ENCODE data around the gene ABI2.

DNA sequence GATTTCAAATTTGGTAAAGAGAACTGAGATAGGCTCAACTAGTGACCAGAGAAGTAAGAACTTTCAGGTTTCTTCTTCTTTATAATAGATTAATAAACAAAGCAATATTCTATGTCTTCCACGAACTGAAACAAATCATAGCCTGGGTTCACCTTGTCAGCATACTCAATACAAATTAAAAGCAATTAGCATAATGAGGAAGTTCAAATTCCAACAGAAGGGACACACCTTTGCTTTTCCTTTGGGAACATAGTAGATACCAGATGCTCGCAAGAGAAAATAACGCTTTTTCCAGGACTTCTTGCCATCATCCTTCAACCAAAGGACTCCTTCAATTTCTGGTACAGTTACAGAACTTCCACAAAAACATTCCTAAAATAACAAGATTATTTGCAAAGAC is 127.0 kb downstream of the ABI2 start:
- TF ChIP-seq EP300 (IDR thresholded peaks at IDR 0.05) (no peak), POLR2AphosphoS5 (IDR thresholded peaks at IDR 0.05) (no peak)
- TF ChIP-seq, protein P1, sequence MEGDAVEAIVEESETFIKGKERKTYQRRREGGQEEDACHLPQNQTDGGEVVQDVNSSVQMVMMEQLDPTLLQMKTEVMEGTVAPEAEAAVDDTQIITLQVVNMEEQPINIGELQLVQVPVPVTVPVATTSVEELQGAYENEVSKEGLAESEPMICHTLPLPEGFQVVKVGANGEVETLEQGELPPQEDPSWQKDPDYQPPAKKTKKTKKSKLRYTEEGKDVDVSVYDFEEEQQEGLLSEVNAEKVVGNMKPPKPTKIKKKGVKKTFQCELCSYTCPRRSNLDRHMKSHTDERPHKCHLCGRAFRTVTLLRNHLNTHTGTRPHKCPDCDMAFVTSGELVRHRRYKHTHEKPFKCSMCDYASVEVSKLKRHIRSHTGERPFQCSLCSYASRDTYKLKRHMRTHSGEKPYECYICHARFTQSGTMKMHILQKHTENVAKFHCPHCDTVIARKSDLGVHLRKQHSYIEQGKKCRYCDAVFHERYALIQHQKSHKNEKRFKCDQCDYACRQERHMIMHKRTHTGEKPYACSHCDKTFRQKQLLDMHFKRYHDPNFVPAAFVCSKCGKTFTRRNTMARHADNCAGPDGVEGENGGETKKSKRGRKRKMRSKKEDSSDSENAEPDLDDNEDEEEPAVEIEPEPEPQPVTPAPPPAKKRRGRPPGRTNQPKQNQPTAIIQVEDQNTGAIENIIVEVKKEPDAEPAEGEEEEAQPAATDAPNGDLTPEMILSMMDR (IDR thresholded peaks at IDR 0.05): no peak
